Keratinocyte (primary cell): ENCODE results near the gene DAPL1. TPM values are rescaled to one million over a fixed set of nuclear protein-coding genes. Genes with fewer than 3 reads are reported as not detected.

Experiments
- DNase-seq: peaks from one replicate; pipeline ENCODE4 v3.0.0-alpha.2; 2011; ENCODE audit warnings: low read depth, missing footprints, low spot score
- FAIRE-seq: peaks from 2 replicates; lab custom pipeline; 2011; peaks lifted over from hg19 to GRCh38; lab: Jason Lieb, UNC
- H2AFZ ChIP-seq: 2 replicates; pipeline ENCODE4 v1.6.0; 2012; ENCODE audit warnings: low read length, control low read depth, inconsistent platforms; ENCODE audit not compliant: control insufficient read depth
- H3K27ac ChIP-seq: 2 replicates; pipeline ENCODE4 v1.5.1; 2011; ENCODE audit warnings: low read length; ENCODE audit not compliant: control insufficient read depth, insufficient read depth
- H3K27me3 ChIP-seq: 3 replicates; pipeline ENCODE4 v1.6.0; 2011; ENCODE audit warnings: low read length; ENCODE audit not compliant: control insufficient read depth, insufficient read depth; ENCODE audit errors: extremely low read depth
- H3K36me3 ChIP-seq, 2 experiments: 2 replicates in 1 of 2; 3 replicates in 1 of 2; pipeline ENCODE4 v1.5.1; 2011; ENCODE audit warnings: low read length in 2 of 2, mild to moderate bottlenecking in 1 of 2; ENCODE audit not compliant: control insufficient read depth in 2 of 2, insufficient read depth in 2 of 2; ENCODE audit errors: extremely low read depth in 1 of 2
- H3K4me1 ChIP-seq: 3 replicates; pipeline ENCODE4 v1.5.1; 2011; ENCODE audit warnings: low read length; ENCODE audit not compliant: control insufficient read depth, insufficient read depth; ENCODE audit errors: extremely low read depth
- H3K4me2 ChIP-seq: 3 replicates; pipeline ENCODE4 v1.6.0; 2011; ENCODE audit warnings: low read depth, low read length; ENCODE audit not compliant: control insufficient read depth, insufficient read depth; ENCODE audit errors: extremely low read depth
- H3K4me3 ChIP-seq, 3 experiments: fragments of 200-600 bp in 1 of 3; sonication (generic) in 1 of 3; 2 replicates in 2 of 3; 3 replicates in 1 of 3; pipeline ENCODE4 v1.5.1; 2011 to 2016; ENCODE audit warnings: low read length in 3 of 3, mild to moderate bottlenecking in 3 of 3, control low read depth in 2 of 3, inconsistent platforms in 1 of 3, low read depth in 1 of 3, mixed read lengths in 1 of 3, mixed run types in 1 of 3, moderate library complexity in 1 of 3; ENCODE audit not compliant: control insufficient read depth in 2 of 3, insufficient read depth in 2 of 3; ENCODE audit errors: extremely low read depth in 1 of 3
- H3K79me2 ChIP-seq: 2 replicates; pipeline ENCODE4 v1.6.0; 2012; ENCODE audit warnings: low read length; ENCODE audit not compliant: control insufficient read depth, insufficient read depth
- H3K9ac ChIP-seq: 3 replicates; pipeline ENCODE4 v1.6.0; 2011; ENCODE audit warnings: low read length; ENCODE audit not compliant: control insufficient read depth, insufficient read depth; ENCODE audit errors: extremely low read depth
- H3K9me1 ChIP-seq: 3 replicates; pipeline ENCODE4 v1.6.0; 2011; ENCODE audit warnings: low read length; ENCODE audit not compliant: control insufficient read depth, insufficient read depth; ENCODE audit errors: extremely low read depth
- H3K9me3 ChIP-seq: 2 replicates; pipeline ENCODE4 v1.5.1; 2012; ENCODE audit warnings: low read depth, low read length; ENCODE audit not compliant: control insufficient read depth
- H4K20me1 ChIP-seq: 3 replicates; pipeline ENCODE4 v1.6.0; 2011; ENCODE audit warnings: low read length; ENCODE audit not compliant: control insufficient read depth, insufficient read depth; ENCODE audit errors: extremely low read depth
- CTCF ChIP-seq, 3 experiments: IDR thresholded peaks in 1 of 3; conservative IDR thresholded peaks in 1 of 3; optimal IDR thresholded peaks in 1 of 3; 2 replicates in 2 of 3; 3 replicates in 1 of 3; pipeline versions ENCODE3 to v1.5.1; 2011; ENCODE audit warnings: low read length in 3 of 3, mild to moderate bottlenecking in 3 of 3, moderate library complexity in 2 of 3, control low read depth in 1 of 3, inconsistent platforms in 1 of 3; ENCODE audit not compliant: insufficient read depth in 2 of 3; ENCODE audit errors: extremely low read depth in 1 of 3
- EZH2 ChIP-seq: IDR thresholded peaks from one replicate; pipeline ENCODE4 v1.6.1; 2012; ENCODE audit warnings: inconsistent platforms, mild to moderate bottlenecking, low read length, moderate library complexity
- dilution Hi-C: fragments of 300-500 bp; cut with MboI; formaldehyde crosslinking; loops from one replicate; pipeline ENCODE4 v1.7.0; 2020; ENCODE audit warnings: low sequenced_read_pairs; ENCODE audit not compliant: extremely low pct_ligation_motif_present
- polyA plus RNA-seq, 5 experiments: library from polyadenylated mRNA; depleted of rRNA in 3 of 5; stranded (reverse) in 3 of 5; stranded (forward) in 1 of 5; unstranded in 1 of 5; fragments of >200 nt; gene quantifications; 1 replicate in 1 of 5; 2 replicates in 3 of 5; 3 replicates in 1 of 5; pipeline versions ENCODE4 v1.2.1 to v1.2.3, GENCODE V29; 2011 to 2012; ENCODE audit warnings: missing spikeins in 2 of 5, low read depth in 1 of 5, low replicate concordance in 1 of 5

DAPL1 gene
- polyA plus RNA-seq, 1 donor (not counting 4 experiments of a cell fraction or from before 2014, with no cell fraction given), result 4.8 TPM

GRCh38 chr2:158837645-158838044, 42.5 kb downstream of the DAPL1 start:
- FAIRE-seq (no peak), DNase-seq (no peak)
- dilution Hi-C loops, result no loop called here
- no peak overlapping the region for H2AFZ ChIP-seq
- no peak overlapping the region for H3K9ac ChIP-seq
- H3K4me3 ChIP-seq, result no peak overlapping the region
- TF ChIP-seq CTCF (optimal IDR thresholded peaks at IDR 0.05 in 1 of 3, IDR thresholded peaks at IDR 0.05 in 1 of 3, conservative IDR thresholded peaks at IDR 0.05 in 1 of 3; ENCODE audit: extremely low read depth in 1 of 3, insufficient read depth in 2 of 3, low read length in 3 of 3) (no peak), EZH2 (no peak)
- no peaks in the 10 kb centered on the region for H3K9me1 ChIP-seq
- H4K20me1 ChIP-seq, result no peaks in the 10 kb centered on the region
- H3K4me2 ChIP-seq, result no peak overlapping the region
- H3K36me3 ChIP-seq, result no peaks in the 10 kb centered on the region
- no peaks in the 10 kb centered on the region for H3K4me1 ChIP-seq
- H3K27ac ChIP-seq, result no peak overlapping the region
- H3K79me2 ChIP-seq, result no peaks in the 10 kb centered on the region
- no peaks in the 10 kb centered on the region for H3K27me3 ChIP-seq
- H3K9me3 ChIP-seq, result no peaks in the 10 kb centered on the region

GRCh38 chr2:158841850-158842249, 46.7 kb downstream of the DAPL1 start:
- TF ChIP-seq EZH2, result no peak
- no peak for TF ChIP-seq CTCF (optimal IDR thresholded peaks at IDR 0.05 in 1 of 3, IDR thresholded peaks at IDR 0.05 in 1 of 3, conservative IDR thresholded peaks at IDR 0.05 in 1 of 3; ENCODE audit: extremely low read depth in 1 of 3, insufficient read depth in 2 of 3, low read length in 3 of 3)
- Histone ChIP-seq H3K9me1 (no peaks in the 10 kb centered on the region), H3K9ac (no peak overlapping the region), H2AFZ (no peak overlapping the region), H3K27ac (no peak overlapping the region), H3K4me3 (no peak overlapping the region), H3K4me2 (no peak overlapping the region), H3K36me3 (no peaks in the 10 kb centered on the region), H3K27me3 (no peaks in the 10 kb centered on the region), H3K9me3 (no peaks in the 10 kb centered on the region), H3K4me1 (no peaks in the 10 kb centered on the region), H3K79me2 (no peaks in the 10 kb centered on the region), H4K20me1 (no peaks in the 10 kb centered on the region)
- no peak for DNase-seq
- FAIRE-seq, result no peak
- dilution Hi-C loops, result no loop called here
